MM.1S (cell line): ENCODE results near the gene FYTTD1.

Experiments
- EZH2 ChIP-seq: fragments of 300-600 bp; sonication (generic); optimal IDR thresholded peaks from 2 replicates; pipeline ENCODE3; 2017; ENCODE audit warnings: low read depth, mild to moderate bottlenecking, antibody characterized with exemption, low read length, mixed read lengths
- TF ChIP-seq, protein P1 (sequence below): fragments of 300-600 bp; sonication (generic); IDR thresholded peaks from 2 replicates; pipeline ENCODE4 v1.5.1; 2016; ENCODE audit warnings: antibody characterized with exemption, low read length, mixed read lengths

DNA sequence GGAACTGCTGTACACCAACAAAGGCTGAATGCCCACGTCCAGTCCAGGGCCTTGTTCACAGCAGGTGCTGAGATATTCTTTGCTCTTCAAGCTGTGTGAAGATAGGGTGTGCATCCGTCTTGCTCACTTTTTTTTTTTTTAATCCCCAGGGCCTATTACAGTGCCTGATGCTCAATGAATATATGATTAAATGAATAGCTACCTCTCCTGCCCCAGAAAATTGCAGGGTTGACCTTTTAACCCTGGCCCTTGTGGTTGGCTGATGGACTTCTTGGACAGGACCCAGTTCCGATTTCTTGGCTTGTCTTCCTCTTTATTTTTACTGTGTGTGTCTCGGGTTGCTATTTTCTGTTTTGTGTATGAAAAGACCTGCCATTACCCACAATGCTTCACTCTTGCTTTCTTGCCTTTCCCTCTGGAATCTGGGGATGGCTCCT is 2.9 kb upstream of the FYTTD1 start:
- no peak for TF ChIP-seq EZH2
- TF ChIP-seq, protein P1, sequence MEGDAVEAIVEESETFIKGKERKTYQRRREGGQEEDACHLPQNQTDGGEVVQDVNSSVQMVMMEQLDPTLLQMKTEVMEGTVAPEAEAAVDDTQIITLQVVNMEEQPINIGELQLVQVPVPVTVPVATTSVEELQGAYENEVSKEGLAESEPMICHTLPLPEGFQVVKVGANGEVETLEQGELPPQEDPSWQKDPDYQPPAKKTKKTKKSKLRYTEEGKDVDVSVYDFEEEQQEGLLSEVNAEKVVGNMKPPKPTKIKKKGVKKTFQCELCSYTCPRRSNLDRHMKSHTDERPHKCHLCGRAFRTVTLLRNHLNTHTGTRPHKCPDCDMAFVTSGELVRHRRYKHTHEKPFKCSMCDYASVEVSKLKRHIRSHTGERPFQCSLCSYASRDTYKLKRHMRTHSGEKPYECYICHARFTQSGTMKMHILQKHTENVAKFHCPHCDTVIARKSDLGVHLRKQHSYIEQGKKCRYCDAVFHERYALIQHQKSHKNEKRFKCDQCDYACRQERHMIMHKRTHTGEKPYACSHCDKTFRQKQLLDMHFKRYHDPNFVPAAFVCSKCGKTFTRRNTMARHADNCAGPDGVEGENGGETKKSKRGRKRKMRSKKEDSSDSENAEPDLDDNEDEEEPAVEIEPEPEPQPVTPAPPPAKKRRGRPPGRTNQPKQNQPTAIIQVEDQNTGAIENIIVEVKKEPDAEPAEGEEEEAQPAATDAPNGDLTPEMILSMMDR, result no peak
